Measurements from ENCODE around the gene COA8.
"Not testable (repeated sequence)": the region's sequence is repeated elsewhere in the genome, so short reads cannot be mapped to it uniquely, and the experiment has no call there.

The COA8 gene

DNA sequence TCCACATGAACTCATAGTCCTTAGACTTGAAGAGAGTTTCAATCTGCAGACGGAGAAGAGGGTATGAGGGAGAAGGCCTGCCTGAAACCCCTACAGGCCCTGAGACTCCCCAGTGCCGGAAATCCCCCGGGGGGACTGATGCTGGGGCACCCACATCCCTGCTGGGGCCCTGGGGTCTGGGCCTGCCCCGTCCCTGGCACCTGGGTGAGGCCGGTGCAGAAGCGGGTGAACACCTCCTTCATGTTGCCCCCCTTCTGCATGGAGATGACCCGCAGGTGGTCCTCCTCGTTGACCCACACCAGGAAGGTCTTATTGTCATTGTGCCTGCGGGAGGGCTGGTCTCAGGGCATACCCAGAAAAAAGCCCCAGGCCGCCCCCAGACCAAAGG is 42.5 kb upstream of the COA8 start:
- H3K9ac ChIP-seq (ENCODE audit: low read length in 5 of 5), result no peak overlapping the region
- H3K4me1 ChIP-seq (ENCODE audit: control insufficient read depth in 5 of 5, insufficient read depth in 5 of 5, low read length in 5 of 5), result peaks cover 1 to 55% (median 44%) of the 10 kb centered on the region in 5 donors

DNA sequence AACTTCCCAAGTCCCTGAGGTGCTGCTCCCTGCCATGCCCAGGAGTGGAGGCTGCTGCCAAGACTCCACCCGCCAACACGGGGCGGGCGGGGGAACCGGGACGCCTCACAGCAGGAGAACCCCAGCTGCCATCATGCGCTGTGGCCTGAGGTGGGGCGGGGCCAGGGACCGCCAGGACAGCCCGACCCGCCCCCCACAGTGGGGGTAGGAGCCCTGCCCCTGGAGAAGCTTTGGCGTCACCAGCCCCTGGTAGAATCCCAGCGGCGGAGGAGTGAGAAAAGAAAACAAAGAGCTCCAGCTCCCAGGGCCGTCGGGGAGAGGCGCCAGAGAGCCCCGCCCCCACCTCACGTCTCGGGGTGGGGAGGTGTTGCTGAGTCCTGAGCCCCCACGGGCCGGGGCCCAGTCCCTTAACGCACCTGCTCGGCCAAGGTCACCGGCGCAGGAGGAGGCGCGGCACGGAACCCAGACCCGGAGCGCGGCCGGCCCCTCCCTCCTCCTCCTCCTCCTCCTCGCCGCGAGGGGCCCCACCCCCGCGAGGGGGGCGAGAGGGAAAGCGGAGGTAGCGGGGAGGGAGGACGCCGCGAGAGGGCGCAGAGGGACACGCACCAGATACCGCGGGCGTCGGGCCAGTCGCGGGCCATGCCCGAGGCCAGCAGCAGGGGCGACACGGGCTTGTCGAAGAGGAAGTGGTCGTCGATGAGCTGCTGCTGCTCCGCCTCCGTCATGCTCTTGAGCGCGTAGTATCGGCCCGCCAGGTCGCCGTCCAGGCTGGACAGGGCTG is 41.9 kb upstream of the COA8 start:
- Histone ChIP-seq H3K9ac (ENCODE audit: low read length in 5 of 5) (peak overlapping the region in 1 of 5 donors; percentile 52), H3K36me3 (ENCODE audit: control insufficient read depth in 5 of 5, insufficient read depth in 5 of 5, low read length in 5 of 5) (peaks cover 0 to 5% (median 0%) of the 10 kb centered on the region in 5 donors), H3K4me3 (ENCODE audit: low read depth in 1 of 5, low read length in 5 of 5) (peak overlapping the region in 4 of 5 donors; percentile 63 to 73 (median 66)), H3K27ac (ENCODE audit: low read depth, low read length) (peak overlapping the region; percentile 57), H3K27me3 (ENCODE audit: control insufficient read depth in 5 of 5, insufficient read depth in 4 of 5, low read length in 5 of 5) (no peaks in the 10 kb centered on the region), H3K9me3 (ENCODE audit: control insufficient read depth in 5 of 5, low read length in 5 of 5) (no peaks in the 10 kb centered on the region), H3K4me1 (ENCODE audit: control insufficient read depth in 5 of 5, insufficient read depth in 5 of 5, low read length in 5 of 5) (peaks cover 1 to 55% (median 44%) of the 10 kb centered on the region in 5 donors)

More for the DNA sequence above, 42.5 kb upstream of the COA8 start:
- peaks cover 0 to 5% (median 0%) of the 10 kb centered on the region in 5 donors for H3K36me3 ChIP-seq (ENCODE audit: control insufficient read depth in 5 of 5, insufficient read depth in 5 of 5, low read length in 5 of 5)
- H3K27me3 ChIP-seq (ENCODE audit: control insufficient read depth in 5 of 5, insufficient read depth in 4 of 5, low read length in 5 of 5), result no peaks in the 10 kb centered on the region
- peak overlapping the region in 3 of 5 donors; percentile 63 to 73 (median 65) for H3K4me3 ChIP-seq (ENCODE audit: low read depth in 1 of 5, low read length in 5 of 5)
- H3K9me3 ChIP-seq (ENCODE audit: control insufficient read depth in 5 of 5, low read length in 5 of 5), result no peaks in the 10 kb centered on the region
- H3K27ac ChIP-seq (ENCODE audit: low read depth, low read length), result peak overlapping the region; percentile 57

DNA sequence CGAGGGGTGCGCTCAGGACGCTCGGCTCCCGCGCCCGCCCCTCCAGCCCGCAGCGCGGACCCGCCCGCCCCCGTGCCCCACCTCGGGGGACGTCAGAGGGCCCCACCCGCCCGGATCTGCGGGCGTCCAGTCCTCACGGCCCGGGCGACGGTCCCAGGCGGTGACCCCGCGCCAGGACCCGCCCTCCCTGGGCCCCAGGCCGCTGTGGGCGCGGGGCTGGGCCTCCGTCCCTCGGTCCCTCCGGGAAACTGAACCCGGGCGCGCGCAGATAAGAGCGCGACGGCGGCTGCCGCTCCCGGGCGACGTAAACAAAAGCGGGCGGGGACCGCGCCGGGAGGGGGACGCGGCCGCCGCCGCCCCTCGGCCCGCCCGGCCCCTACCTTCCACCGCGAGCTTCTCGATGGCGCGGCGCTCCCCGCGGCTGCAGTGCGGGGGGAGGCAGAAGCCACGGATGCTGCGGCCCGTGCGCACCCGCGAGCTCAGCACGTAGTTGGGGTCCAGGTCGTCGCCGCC is 41.3 kb upstream of the COA8 start:
- Histone ChIP-seq H3K36me3 (ENCODE audit: control insufficient read depth in 5 of 5, insufficient read depth in 5 of 5, low read length in 5 of 5) (peaks cover 0 to 5% (median 0%) of the 10 kb centered on the region in 5 donors), H3K27me3 (ENCODE audit: control insufficient read depth in 5 of 5, insufficient read depth in 4 of 5, low read length in 5 of 5) (no peaks in the 10 kb centered on the region), H3K4me1 (ENCODE audit: control insufficient read depth in 5 of 5, insufficient read depth in 5 of 5, low read length in 5 of 5) (peaks cover 1 to 61% (median 49%) of the 10 kb centered on the region in 5 donors), H3K27ac (ENCODE audit: low read depth, low read length) (no peak overlapping the region), H3K9ac (ENCODE audit: low read length in 5 of 5) (peak overlapping the region in 1 of 5 donors; percentile 52), H3K4me3 (ENCODE audit: low read depth in 1 of 5, low read length in 5 of 5) (peak overlapping the region in 4 of 5 donors; percentile 63 to 73 (median 66)), H3K9me3 (ENCODE audit: control insufficient read depth in 5 of 5, low read length in 5 of 5) (no peaks in the 10 kb centered on the region)

DNA sequence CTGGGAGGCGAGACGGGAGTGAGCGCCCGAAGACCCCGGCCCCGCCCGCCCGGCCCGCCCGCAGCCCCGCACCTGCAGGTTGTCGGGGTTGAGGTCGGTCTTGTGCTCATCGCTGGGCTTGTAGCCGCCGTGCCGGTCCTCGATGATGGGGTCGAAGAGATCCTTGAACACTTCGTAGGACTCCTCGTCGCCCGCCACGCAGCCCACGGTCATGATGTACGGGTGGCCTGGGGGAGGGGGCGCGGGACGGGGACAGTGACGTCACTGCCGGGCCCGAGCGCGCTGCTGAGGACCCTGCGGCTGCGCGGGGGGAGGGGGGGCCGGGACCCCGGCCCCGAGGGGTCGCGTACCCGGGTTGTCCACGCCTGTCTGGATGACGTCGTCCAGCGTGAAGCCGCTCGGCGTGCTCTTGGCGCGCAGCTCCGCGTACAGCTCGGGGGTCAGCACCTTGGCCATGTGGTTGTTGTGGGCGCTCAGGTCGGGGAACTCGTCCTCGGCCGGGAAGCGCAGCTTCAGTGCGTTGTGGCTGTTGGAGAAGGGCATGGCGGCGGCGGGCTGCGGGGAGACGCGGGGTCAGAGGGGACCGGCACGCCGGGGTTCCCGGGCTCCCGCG is 40.7 kb upstream of the COA8 start:
- peaks cover 0 to 5% (median 0%) of the 10 kb centered on the region in 5 donors for H3K36me3 ChIP-seq (ENCODE audit: control insufficient read depth in 5 of 5, insufficient read depth in 5 of 5, low read length in 5 of 5)
- no peaks in the 10 kb centered on the region for H3K9me3 ChIP-seq (ENCODE audit: control insufficient read depth in 5 of 5, low read length in 5 of 5)
- peak overlapping the region in 1 of 5 donors; percentile 52 for H3K9ac ChIP-seq (ENCODE audit: low read length in 5 of 5)
- peak overlapping the region in 4 of 5 donors; percentile 50 to 73 (median 66) for H3K4me3 ChIP-seq (ENCODE audit: low read depth in 1 of 5, low read length in 5 of 5)
- no peak overlapping the region for H3K27ac ChIP-seq (ENCODE audit: low read depth, low read length)
- H3K4me1 ChIP-seq (ENCODE audit: control insufficient read depth in 5 of 5, insufficient read depth in 5 of 5, low read length in 5 of 5), result peaks cover 1 to 67% (median 53%) of the 10 kb centered on the region in 5 donors
- no peaks in the 10 kb centered on the region for H3K27me3 ChIP-seq (ENCODE audit: control insufficient read depth in 5 of 5, insufficient read depth in 4 of 5, low read length in 5 of 5)

DNA sequence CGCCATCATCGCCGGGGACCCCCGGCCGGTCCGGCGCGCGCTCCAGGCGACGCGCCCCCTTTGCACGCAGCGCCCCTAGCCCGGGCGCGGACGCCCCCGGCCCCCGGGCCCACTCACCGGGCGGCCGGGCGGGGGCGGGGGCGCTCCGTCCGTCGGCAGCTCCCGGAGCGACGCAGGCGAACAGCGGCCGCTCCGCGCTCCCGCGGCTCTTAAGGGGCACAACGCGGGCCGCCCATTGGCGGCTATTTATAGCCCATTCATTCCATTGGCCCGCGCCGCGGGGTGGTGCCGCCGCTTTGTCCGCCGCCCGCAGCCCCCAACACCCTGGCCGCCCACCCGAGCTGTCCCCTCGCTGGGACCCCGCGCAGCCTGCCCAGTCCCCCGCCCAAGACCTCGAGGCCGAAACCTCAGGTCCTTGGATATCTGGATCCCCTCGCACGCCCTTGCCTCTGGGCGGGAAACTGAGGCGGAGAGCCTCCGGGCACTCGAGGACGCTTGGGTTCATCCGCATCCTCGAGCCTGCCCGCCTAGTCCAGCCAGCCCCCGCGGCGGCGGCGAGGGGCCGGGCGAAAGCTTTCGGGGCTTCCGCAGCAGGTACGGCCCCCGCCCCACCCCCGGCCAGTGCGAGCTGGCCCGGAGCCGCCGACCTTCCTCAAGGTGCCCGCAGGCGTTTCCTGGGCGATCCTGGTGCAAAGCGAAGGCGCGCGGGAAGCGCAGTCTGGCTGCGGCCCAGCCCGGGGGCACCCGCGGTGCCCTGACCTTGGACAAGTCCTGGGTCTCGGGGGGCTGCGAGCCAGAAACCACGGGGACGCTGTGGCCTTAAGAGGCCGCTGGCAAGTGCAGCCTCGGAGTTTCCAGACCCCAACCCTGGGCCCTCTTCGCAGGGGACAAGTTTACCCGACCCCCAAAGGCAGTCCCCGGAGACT is 39.8 kb upstream of the COA8 start, which contains the start of gene CKB:
TSS of gene CKB (minus strand) at position 182 of the 926 bp plus-strand sequence. CDS start 337 bp downstream, outside the sequence.
- Histone ChIP-seq H3K4me1 (ENCODE audit: control insufficient read depth in 5 of 5, insufficient read depth in 5 of 5, low read length in 5 of 5) (peaks cover 1 to 74% (median 59%) of the 10 kb centered on the region in 5 donors), H3K9me3 (ENCODE audit: control insufficient read depth in 5 of 5, low read length in 5 of 5) (no peaks in the 10 kb centered on the region), H3K9ac (ENCODE audit: low read length in 5 of 5) (peak within 1 kb of the TSS in 1 of 5 donors; percentile 52), H3K27me3 (ENCODE audit: control insufficient read depth in 5 of 5, insufficient read depth in 4 of 5, low read length in 5 of 5) (no peaks in the 10 kb centered on the region), H3K4me3 (ENCODE audit: low read depth in 1 of 5, low read length in 5 of 5) (peak within 1 kb of the TSS in 4 of 5 donors; percentile 63 to 73 (median 66)), H3K36me3 (ENCODE audit: control insufficient read depth in 5 of 5, insufficient read depth in 5 of 5, low read length in 5 of 5) (peaks cover 0 to 5% (median 0%) of the 10 kb centered on the region in 5 donors), H3K27ac (ENCODE audit: low read depth, low read length) (no peak within 1 kb of the TSS)

DNA sequence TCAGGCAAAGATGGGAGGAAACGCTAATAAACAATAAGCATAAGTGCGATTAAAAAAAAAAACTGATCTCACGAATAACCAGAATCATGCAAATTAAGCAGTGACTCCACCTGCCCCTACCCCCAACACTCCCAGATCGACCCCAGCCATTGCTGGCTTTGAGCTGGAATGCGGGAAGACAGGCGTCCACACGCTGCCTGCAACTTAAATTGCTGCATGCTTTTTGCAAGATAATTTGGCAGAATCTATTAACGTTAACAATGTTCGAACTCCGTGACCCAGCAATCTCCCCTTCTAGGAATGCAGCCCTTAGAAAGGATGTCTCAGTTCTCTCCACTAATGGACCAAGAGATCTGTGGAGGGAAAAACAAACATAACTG is 39.2 kb upstream of the COA8 start:
- Histone ChIP-seq H3K27ac (ENCODE audit: low read depth, low read length) (no peak overlapping the region), H3K9ac (ENCODE audit: low read length in 5 of 5) (no peak overlapping the region), H3K9me3 (ENCODE audit: control insufficient read depth in 5 of 5, low read length in 5 of 5) (no peaks in the 10 kb centered on the region), H3K27me3 (ENCODE audit: control insufficient read depth in 5 of 5, insufficient read depth in 4 of 5, low read length in 5 of 5) (no peaks in the 10 kb centered on the region), H3K36me3 (ENCODE audit: control insufficient read depth in 5 of 5, insufficient read depth in 5 of 5, low read length in 5 of 5) (peaks cover 0 to 5% (median 0%) of the 10 kb centered on the region in 5 donors), H3K4me3 (ENCODE audit: low read depth in 1 of 5, low read length in 5 of 5) (no peak overlapping the region), H3K4me1 (ENCODE audit: control insufficient read depth in 5 of 5, insufficient read depth in 5 of 5, low read length in 5 of 5) (peaks cover 5 to 74% (median 59%) of the 10 kb centered on the region in 5 donors)

DNA sequence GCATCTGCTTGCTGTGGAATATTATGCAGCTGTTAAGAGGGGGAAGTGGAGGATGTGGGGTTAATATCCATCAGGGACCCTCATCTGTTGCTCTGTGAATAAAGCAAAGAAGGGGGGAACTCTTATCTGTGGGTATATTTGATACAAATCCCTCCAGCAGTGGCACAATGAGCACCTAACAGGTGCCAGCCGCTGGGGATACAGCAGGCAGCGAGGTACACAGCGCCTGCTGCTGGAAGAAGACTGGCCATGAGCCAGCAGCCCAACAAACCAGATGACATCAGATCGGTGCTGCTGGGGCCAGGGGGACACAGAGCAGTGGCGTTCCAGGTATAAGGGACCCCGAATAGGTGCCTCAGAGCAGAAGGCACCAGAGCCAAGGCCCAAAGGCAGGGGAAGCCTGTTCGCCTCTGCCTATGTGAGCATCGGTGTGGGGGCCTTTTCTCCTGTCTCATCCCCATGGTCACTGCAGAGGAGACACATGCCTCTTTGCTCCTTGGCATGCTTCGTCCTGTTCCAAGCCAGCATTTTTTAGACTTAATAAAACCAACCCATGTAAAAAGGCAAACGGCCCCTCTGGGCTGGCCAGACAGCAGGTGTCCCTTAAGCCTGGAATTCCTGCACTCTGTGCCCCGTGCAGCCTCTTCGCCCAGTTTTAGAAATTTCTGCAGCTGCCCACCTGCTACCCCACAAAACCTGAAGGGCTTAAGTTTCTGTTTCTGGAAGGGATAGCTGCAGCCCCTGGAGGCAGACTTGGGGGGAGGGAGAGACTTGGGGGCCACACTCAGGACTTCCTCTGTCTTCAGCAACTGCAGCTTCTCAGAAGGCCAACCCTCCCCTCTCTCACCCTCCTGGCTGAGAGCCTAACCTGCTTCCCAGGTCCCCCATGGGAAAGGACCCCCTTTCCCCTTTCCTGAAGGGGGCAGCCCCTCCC is 38.5 kb upstream of the COA8 start:
- Histone ChIP-seq H3K27ac (ENCODE audit: low read depth, low read length) (no peak overlapping the region), H3K27me3 (ENCODE audit: control insufficient read depth in 5 of 5, insufficient read depth in 4 of 5, low read length in 5 of 5) (no peaks in the 10 kb centered on the region), H3K4me3 (ENCODE audit: low read depth in 1 of 5, low read length in 5 of 5) (no peak overlapping the region), H3K9me3 (ENCODE audit: control insufficient read depth in 5 of 5, low read length in 5 of 5) (no peaks in the 10 kb centered on the region), H3K4me1 (ENCODE audit: control insufficient read depth in 5 of 5, insufficient read depth in 5 of 5, low read length in 5 of 5) (peaks cover 5 to 72% (median 55%) of the 10 kb centered on the region in 5 donors), H3K36me3 (ENCODE audit: control insufficient read depth in 5 of 5, insufficient read depth in 5 of 5, low read length in 5 of 5) (peaks cover 0 to 5% (median 0%) of the 10 kb centered on the region in 5 donors), H3K9ac (ENCODE audit: low read length in 5 of 5) (no peak overlapping the region)

DNA sequence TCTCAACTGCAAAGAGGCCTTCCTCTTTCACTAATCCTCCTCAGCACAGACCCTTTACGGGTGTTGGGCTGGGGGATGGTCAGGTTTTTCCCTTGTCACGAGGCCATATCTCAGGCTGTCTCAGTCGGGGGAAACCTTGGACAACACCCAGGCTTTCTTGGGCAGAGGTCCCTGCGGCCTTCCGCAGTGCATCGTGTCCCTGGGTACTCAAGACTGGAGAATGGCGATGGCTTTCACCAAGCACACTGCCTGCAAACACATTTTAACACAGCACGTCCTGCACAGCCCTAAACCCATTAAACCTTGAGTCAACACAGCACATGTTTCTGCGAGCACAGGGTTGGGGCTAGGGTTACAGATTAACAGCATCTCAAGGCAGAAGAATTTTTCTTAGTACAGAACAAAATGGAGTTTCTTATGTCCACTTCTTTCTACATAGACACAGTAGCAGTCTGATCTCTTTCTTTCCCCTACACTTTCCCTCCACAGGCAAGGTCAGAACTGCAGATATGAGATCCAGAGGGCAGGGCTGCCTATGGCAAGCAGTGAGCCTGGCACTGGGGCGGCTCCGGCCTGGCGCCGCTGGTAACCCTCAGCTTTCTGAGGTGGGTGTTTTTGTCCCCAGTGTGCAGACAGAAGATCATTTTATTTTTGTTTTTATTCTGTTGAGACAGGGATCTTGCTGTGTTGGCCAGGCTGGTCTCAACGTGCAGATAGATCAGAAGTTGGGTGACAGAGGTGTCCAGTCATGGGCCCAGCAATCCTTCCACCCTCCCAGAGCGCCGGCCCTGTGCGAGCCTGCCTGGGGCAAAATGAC is 37.1 kb upstream of the COA8 start:
- H3K4me1 ChIP-seq (ENCODE audit: control insufficient read depth in 5 of 5, insufficient read depth in 5 of 5, low read length in 5 of 5), result peaks cover 8 to 72% (median 55%) of the 10 kb centered on the region in 5 donors
- H3K27me3 ChIP-seq (ENCODE audit: control insufficient read depth in 5 of 5, insufficient read depth in 4 of 5, low read length in 5 of 5); H3K27ac ChIP-seq (ENCODE audit: low read depth, low read length); H3K4me3 ChIP-seq (ENCODE audit: low read depth in 1 of 5, low read length in 5 of 5); H3K36me3 ChIP-seq (ENCODE audit: control insufficient read depth in 5 of 5, insufficient read depth in 5 of 5, low read length in 5 of 5); H3K9ac ChIP-seq (ENCODE audit: low read length in 5 of 5); H3K9me3 ChIP-seq (ENCODE audit: control insufficient read depth in 5 of 5, low read length in 5 of 5): not testable (repeated sequence)

Data from subcutaneous abdominal adipose tissue (tissue), 5 donors.